ENCODE data around the gene SRRM2.

DNA sequence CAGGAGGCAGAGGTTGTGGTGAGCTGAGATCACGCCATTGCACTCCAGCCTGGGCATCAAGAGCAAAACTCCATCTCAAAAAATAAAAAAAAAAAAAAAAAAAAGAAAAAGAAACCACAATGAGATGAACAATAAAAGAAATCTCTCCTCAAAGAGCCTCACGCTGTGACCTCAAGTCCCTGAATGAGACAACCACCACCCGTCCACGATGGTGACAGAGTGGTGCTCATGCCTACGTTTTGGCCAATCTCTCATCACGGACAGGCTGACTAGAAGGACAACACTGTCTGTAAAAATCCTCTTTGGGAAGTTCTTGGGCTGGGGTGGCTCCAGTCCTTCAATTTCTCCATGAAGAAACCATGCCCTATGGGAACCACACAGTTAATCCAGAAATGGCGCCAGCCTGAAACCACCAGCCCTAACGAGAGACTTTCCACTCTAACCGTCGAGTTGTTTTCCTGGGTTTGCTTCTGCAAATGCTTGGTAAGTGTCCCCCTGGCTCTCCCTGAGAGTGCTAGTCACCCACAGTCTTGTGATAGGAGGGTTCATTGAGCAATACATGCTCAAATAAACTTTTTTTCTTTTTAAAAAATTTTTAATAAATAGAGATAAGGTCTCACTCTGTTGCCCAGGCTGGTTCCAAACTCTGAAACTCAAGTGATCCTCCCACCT, 17.5 kb upstream of the SRRM2 start:
- TF ChIP-seq, protein P1, sequence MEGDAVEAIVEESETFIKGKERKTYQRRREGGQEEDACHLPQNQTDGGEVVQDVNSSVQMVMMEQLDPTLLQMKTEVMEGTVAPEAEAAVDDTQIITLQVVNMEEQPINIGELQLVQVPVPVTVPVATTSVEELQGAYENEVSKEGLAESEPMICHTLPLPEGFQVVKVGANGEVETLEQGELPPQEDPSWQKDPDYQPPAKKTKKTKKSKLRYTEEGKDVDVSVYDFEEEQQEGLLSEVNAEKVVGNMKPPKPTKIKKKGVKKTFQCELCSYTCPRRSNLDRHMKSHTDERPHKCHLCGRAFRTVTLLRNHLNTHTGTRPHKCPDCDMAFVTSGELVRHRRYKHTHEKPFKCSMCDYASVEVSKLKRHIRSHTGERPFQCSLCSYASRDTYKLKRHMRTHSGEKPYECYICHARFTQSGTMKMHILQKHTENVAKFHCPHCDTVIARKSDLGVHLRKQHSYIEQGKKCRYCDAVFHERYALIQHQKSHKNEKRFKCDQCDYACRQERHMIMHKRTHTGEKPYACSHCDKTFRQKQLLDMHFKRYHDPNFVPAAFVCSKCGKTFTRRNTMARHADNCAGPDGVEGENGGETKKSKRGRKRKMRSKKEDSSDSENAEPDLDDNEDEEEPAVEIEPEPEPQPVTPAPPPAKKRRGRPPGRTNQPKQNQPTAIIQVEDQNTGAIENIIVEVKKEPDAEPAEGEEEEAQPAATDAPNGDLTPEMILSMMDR (IDR thresholded peaks at IDR 0.05), result no peak
- TF ChIP-seq POLR2A (IDR thresholded peaks at IDR 0.05), result no peak
- TF ChIP-seq POLR2AphosphoS5 (IDR thresholded peaks at IDR 0.05), result no peak
- no peak for TF ChIP-seq EP300 (IDR thresholded peaks at IDR 0.05)

Data from stomach (tissue), 4 donors.